Neural crest cell (in vitro differentiated cells): Measurements from ENCODE around the gene NMT2. TPM values are rescaled to one million over a fixed set of nuclear protein-coding genes. Genes with fewer than 3 reads are reported as not detected.

Experiments used
- DNase-seq: peaks from one replicate; pipeline ENCODE4 v3.0.0; 2021; ENCODE audit warnings: low read depth, mixed read lengths, low spot score
- H3K27ac Mint-ChIP-seq: one replicate; pipeline ENCODE4 v1.8.0; 2021; ENCODE audit warnings: mild to moderate bottlenecking, mixed read lengths; ENCODE audit not compliant: unreplicated experiment
- H3K27me3 Mint-ChIP-seq: 2 replicates; pipeline ENCODE4 v1.8.0; 2021; ENCODE audit warnings: low read depth, mild to moderate bottlenecking, mixed read lengths
- H3K36me3 Mint-ChIP-seq: 2 replicates; pipeline ENCODE4 v1.8.0; 2021; ENCODE audit warnings: low read depth, mild to moderate bottlenecking, mixed read lengths
- H3K4me1 Mint-ChIP-seq: 2 replicates; pipeline ENCODE4 v1.8.0; 2021; ENCODE audit warnings: mixed read lengths
- H3K4me3 Mint-ChIP-seq: one replicate; pipeline ENCODE4 v1.8.0; 2021; ENCODE audit warnings: mild to moderate bottlenecking, mixed read lengths
- H3K9me3 Mint-ChIP-seq: 2 replicates; pipeline ENCODE4 v1.8.0; 2021; ENCODE audit warnings: mixed read lengths
- CTCF ChIP-seq: fragments of 200-600 bp; sonication (generic); conservative IDR thresholded peaks from 2 replicates; pipeline ENCODE4 v1.5.0; 2021; ENCODE audit warnings: antibody characterized with exemption, mild to moderate bottlenecking
- total RNA-seq: library from RNA; stranded (reverse); gene quantifications from 2 replicates; pipeline ENCODE4 v1.2.1, GENCODE V29; 2021

NMT2 gene
- total RNA-seq, 1 donor from 2014 or later = 24.4 TPM

DNA sequence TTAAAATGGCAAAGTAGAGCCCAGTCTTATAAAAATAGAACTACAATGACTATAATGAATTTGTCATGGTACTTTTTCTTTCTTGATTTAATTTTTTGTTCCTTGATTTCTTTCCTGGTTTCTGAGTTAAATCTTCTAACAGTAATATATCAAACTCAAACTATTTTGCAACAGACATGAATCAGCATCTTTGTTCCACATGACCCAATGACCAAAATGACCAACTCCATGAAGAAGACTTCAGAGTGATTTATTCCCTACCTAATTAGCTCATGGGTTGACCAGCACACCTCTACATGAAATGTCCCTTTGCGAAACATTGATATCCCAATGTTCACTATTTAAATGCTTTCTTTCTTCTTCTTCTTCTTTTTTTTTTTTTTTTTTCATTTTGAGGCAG, 30.9 kb downstream of the NMT2 start:
- Mint-ChIP-seq H3K4me3 (no peak overlapping the region), H3K27ac (no peak overlapping the region), H3K36me3 (peaks cover 14% of the 10 kb centered on the region), H3K4me1 (peaks cover 13% of the 10 kb centered on the region), H3K27me3 (no peaks in the 10 kb centered on the region), H3K9me3 (no peaks in the 10 kb centered on the region)
- no peak for TF ChIP-seq CTCF
- no peak for DNase-seq

DNA sequence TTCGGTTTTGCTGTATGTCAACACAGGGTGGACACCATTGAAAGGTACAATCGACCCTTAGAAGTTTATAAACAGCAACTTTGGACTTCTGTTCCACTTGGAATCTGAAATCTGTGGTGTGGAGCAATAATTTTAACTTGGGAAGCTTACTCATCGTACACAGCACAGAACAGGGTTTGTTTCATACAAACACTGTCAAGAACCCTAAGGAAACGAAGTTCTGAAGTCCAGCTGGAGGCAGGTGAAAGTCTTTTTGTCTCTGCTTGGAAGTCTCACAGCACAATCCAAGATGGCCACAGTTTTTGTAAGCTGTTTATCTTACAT, 31.5 kb downstream of the NMT2 start:
- Mint-ChIP-seq H3K27ac (no peak overlapping the region), H3K4me1 (peaks cover 13% of the 10 kb centered on the region), H3K9me3 (no peaks in the 10 kb centered on the region), H3K36me3 (peaks cover 14% of the 10 kb centered on the region), H3K27me3 (no peaks in the 10 kb centered on the region), H3K4me3 (no peak overlapping the region)
- DNase-seq = no peak
- TF ChIP-seq CTCF = no peak

DNA sequence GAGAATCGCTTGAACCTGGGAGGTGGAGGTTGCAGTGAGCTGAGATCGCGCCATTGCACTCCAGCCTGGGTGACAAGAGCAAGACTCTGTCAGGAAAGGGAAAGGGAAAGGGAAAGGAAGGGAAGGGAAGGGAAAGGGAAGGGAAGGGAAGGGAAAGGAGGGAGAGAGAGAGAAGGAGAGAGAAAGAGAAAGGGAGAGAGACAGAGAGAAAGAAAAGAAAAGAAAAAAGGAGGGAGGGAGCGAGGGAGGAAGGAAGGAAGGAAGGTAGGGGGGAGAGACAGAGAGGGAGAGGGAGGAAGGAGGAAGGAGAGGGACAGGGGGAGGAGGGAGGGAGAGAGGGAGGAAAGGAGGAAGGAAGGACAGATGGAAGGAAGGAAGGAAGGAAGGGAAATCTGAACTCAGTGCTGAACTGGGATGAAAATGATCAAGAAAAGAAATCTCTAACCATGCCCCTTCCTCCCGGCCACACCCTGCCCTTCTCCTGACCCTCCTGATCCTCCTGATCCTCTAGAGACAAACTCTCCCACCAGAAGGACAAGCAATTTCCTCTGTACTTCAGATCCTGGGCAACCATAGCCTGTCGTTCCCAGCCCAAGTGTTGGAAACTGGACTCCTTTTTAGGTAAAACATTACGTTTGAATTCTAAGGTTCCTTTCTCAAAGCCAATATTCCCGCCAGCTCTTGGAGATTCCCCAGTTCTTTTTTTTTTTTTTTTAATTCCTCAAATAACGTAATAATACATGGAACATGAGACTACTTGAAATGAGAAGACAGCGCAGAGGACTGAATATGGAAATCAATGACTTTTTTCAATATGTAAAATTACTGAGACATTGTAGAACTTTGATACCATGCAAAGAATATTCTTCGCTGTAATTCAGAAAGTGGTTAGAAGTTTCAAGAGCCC, 32.1 kb downstream of the NMT2 start:
- Mint-ChIP-seq H3K4me3 (no peak overlapping the region), H3K27me3 (no peaks in the 10 kb centered on the region), H3K36me3 (peaks cover 16% of the 10 kb centered on the region), H3K9me3 (no peaks in the 10 kb centered on the region), H3K27ac (no peak overlapping the region), H3K4me1 (peaks cover 7% of the 10 kb centered on the region)
- TF ChIP-seq CTCF = no peak
- DNase-seq = no peak

GRCh38 chr10:15131330-15131729, 37.2 kb downstream of the NMT2 start:
- Mint-ChIP-seq H3K4me1 (no peaks in the 10 kb centered on the region), H3K27me3 (no peaks in the 10 kb centered on the region), H3K9me3 (peaks cover 2% of the 10 kb centered on the region), H3K27ac (no peak overlapping the region), H3K36me3 (peaks cover 29% of the 10 kb centered on the region), H3K4me3 (no peak overlapping the region)
- no peak for TF ChIP-seq CTCF
- DNase-seq = no peak

DNA sequence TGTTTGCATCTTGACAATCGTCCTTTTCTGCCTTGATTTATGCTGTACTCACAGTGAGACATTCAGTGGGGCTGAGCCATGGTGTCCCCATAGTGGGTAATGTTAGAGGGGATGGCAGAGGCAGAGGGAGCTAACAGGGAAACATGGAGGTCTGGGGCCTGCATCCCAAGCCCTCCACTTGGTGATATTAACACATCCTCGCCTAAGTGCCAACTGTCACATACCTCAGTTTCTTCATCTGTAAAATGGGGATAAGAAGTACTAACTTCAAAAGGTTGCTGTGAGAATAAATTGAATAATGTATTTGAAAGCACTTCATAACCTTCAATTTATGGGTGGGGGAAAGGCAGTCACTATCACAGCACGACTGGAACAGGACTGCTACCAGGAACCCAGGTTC, 43.6 kb downstream of the NMT2 start:
- peaks cover 20% of the 10 kb centered on the region for H3K36me3 Mint-ChIP-seq
- H3K4me3 Mint-ChIP-seq = no peak overlapping the region
- H3K9me3 Mint-ChIP-seq = peaks cover 2% of the 10 kb centered on the region
- H3K27ac Mint-ChIP-seq = no peak overlapping the region
- no peak for TF ChIP-seq CTCF
- H3K27me3 Mint-ChIP-seq = no peaks in the 10 kb centered on the region
- DNase-seq = no peak
- no peaks in the 10 kb centered on the region for H3K4me1 Mint-ChIP-seq
